Measurements from ENCODE around the gene AHCYL2. TPM values are rescaled to one million over a fixed set of nuclear protein-coding genes. Genes with fewer than 3 reads are reported as not detected.

AHCYL2 gene
- total RNA-seq, 4 donors from 2014 or later: 83.2 to 149 (median 101) TPM

DNA sequence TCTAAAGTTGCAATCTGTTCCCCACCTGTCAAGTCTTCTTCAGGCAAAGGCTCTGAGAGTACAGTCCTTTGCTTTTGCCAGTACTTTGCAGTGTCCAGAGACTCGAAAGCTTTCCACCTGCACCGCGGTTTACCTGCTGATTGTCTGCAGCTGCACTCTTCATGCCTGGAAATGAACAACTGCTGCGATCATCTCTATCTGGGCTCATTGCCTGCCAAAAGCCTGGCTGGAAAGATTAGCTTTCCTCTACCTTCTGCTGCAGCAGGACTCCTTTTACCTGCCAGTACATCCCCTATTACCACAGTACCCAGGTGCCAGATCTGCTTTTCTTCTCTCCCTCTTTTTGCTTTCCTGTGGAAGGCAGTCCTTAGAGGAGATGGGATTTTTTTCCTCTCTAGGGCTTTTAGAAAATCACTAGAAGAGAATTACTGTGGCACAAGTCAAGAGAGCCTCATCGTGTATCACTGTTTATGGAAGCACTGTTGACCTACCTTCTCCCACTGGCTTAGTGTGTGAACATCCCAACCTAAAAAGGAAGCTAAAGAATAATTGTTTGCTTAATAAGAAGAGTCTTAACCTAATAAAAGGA, 211.6 kb downstream of the AHCYL2 start:
- intact Hi-C loops (cut with DNase I): no loop called here
- Histone ChIP-seq H3K36me3 (no peaks in the 10 kb centered on the region), H3K27me3 (no peaks in the 10 kb centered on the region), H3K4me3 (replicated peaks in 1 of 3) (no peak overlapping the region), H3K27ac (no peak overlapping the region), H3K4me1 (peaks cover 10 to 14% of the 10 kb centered on the region in 2 donors), H3K9me3 (no peaks in the 10 kb centered on the region)
- WGBS, 2 donors: 85% methylated on average over 5 of the region's 5 CpGs
- no peak for DNase-seq
- TF ChIP-seq, protein P1, sequence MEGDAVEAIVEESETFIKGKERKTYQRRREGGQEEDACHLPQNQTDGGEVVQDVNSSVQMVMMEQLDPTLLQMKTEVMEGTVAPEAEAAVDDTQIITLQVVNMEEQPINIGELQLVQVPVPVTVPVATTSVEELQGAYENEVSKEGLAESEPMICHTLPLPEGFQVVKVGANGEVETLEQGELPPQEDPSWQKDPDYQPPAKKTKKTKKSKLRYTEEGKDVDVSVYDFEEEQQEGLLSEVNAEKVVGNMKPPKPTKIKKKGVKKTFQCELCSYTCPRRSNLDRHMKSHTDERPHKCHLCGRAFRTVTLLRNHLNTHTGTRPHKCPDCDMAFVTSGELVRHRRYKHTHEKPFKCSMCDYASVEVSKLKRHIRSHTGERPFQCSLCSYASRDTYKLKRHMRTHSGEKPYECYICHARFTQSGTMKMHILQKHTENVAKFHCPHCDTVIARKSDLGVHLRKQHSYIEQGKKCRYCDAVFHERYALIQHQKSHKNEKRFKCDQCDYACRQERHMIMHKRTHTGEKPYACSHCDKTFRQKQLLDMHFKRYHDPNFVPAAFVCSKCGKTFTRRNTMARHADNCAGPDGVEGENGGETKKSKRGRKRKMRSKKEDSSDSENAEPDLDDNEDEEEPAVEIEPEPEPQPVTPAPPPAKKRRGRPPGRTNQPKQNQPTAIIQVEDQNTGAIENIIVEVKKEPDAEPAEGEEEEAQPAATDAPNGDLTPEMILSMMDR (IDR thresholded peaks at IDR 0.05): no peak
- no peak for TF ChIP-seq POLR2A (IDR thresholded peaks at IDR 0.05)

DNA sequence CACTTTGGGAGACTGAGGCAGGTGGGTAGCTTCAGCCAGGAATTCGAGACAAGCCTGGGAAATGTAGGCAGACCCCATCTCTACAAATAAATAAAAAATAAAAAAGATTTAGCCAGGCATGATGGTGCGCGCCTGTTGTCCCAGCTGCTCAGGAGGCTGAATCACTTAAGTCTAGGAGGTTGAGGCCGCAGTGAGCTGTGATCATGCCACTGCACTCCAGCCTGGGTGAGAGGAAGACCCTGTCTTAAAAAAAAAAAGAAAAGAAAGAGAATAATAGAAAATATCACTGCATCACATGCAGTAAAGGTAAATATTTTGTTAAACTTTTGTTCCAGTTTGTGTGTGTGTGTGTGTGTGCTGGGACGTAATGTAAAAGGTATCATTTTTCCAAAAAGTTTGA, 212.4 kb downstream of the AHCYL2 start:
- Histone ChIP-seq H3K27ac (no peak overlapping the region), H3K36me3 (no peaks in the 10 kb centered on the region), H3K4me1 (peaks cover 10 to 14% of the 10 kb centered on the region in 2 donors), H3K27me3 (no peaks in the 10 kb centered on the region), H3K4me3 (replicated peaks in 1 of 3) (no peak overlapping the region), H3K9me3 (no peaks in the 10 kb centered on the region)
- intact Hi-C loops (cut with DNase I): no loop called here
- TF ChIP-seq POLR2A (IDR thresholded peaks at IDR 0.05): no peak
- TF ChIP-seq, protein P1 (IDR thresholded peaks at IDR 0.05): no peak
- no peak for DNase-seq
- WGBS, 2 donors: 97% methylated on average over 5 of the region's 5 CpGs

DNA sequence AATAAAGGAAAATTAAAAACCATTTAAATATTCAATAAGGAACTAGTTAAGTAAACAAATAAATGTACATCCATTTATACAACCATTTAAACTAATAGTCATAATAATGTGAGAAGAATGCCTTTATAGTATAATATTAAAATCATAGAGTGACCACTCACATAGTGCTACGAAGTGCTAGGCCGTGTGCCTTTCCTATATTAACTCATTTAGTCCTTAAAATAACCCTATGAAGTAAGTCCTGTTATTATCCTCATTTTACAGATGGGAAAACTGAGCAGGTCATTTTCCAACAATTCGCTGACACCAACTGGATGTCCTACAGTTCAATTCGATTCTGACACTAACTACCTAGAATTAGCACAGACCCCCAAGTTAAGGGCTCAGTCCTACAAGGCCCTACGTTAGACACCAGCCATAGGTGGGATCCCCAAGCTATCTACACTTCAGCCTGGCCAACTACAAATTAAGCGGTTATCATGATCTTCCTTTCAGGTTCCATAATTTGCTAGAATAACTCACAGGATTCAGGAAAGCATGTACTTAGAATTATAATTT, 213.5 kb downstream of the AHCYL2 start:
- no peak overlapping the region for H3K4me3 ChIP-seq (replicated peaks in 1 of 3)
- TF ChIP-seq POLR2A (IDR thresholded peaks at IDR 0.05): no peak
- TF ChIP-seq, protein P1 (IDR thresholded peaks at IDR 0.05): no peak
- no peaks in the 10 kb centered on the region for H3K36me3 ChIP-seq
- intact Hi-C loops (cut with DNase I): no loop called here
- no peak overlapping the region for H3K27ac ChIP-seq
- H3K9me3 ChIP-seq: no peaks in the 10 kb centered on the region
- H3K4me1 ChIP-seq: peaks cover 8 to 12% of the 10 kb centered on the region in 2 donors
- WGBS, 2 donors: 96 to 99% methylated on average over 6 of the region's 6 CpGs
- DNase-seq: no peak
- no peaks in the 10 kb centered on the region for H3K27me3 ChIP-seq

DNA sequence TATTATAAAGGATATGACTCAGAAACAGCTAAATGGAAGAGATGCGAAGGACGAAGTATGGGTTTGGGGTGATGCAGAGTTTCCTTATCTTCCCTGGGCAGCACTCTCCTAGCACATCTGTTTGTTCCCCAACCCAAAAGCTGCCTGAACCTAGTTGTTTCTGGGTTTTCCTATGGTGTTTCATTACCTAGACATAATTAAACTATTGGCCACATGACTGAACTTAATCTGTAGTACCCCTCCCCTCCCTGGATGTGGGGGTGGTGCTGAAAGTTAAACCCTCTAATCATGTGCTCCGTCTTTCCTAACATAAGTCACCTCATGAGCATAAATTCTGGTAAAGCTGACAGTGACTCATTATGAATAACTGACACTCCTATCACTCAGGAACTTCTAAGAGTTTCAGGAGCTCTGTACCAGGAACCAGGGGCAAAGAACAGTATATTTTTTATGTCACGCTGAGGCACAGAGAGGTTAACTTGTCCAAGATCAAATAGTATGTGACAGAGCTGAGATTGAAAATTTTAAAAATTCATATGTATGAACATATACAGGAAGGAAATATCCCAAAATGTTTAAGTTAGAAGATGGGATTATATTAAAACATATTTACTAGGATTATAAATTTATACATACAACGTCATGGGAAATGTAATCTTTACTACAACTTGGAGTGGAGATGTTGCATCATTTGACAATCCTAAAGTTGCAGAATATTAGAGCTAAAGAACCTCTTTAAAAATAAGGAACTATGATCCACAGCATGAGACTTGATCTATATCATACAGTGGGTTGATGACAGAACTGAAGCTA, 214.2 kb downstream of the AHCYL2 start:
- TF ChIP-seq, protein P1 (IDR thresholded peaks at IDR 0.05): no peak
- TF ChIP-seq POLR2A (IDR thresholded peaks at IDR 0.05): no peak

More for the DNA sequence above, 214.2 kb downstream of the AHCYL2 start:
- Histone ChIP-seq H3K9me3 (no peaks in the 10 kb centered on the region), H3K4me1 (peaks cover 5 to 8% of the 10 kb centered on the region in 2 donors), H3K27me3 (no peaks in the 10 kb centered on the region), H3K4me3 (replicated peaks in 1 of 3) (no peak overlapping the region), H3K27ac (no peak overlapping the region), H3K36me3 (no peaks in the 10 kb centered on the region)
- DNase-seq: no peak
- WGBS, 2 donors: 84 to 92% methylated on average over 5 of the region's 5 CpGs
- intact Hi-C loops (cut with DNase I): no loop called here
